ENCODE measurements around the gene LRP1.

DNA sequence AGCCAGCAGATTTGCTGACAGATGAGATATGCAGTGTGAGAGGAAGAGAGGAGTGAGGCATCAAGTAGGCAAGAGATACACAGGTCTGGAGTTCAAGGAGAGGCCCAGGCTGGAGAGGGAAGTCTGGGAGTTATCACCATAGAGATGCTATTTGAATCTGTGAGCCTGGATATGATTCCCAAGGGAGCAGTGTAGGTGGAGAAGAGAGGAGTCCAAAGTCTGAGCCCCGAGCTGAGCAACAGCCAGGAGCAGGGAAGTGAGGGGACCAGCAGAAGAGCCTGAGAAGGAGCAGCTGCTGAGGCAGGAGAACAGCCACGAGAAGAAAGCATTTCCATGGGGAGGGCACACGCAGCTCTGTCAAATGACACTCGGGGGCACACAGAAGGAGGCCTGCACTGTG is 68.2 kb downstream of the LRP1 start:
- TF ChIP-seq CTCF (IDR thresholded peaks at IDR 0.05): no peak
- TF ChIP-seq POLR2A (IDR thresholded peaks at IDR 0.05): no peak
- TF ChIP-seq POLR2AphosphoS5 (IDR thresholded peaks at IDR 0.05): no peak

All from prostate gland (tissue), 2 donors.